Measurements from ENCODE around the gene MSX2.
A peak's percentile ranks its signal among the peaks of the same experiment; 100 is the strongest.

The MSX2 gene

GRCh38 chr5:174724484-174725260 is at the start of gene MSX2:
Gene MSX2 (plus strand): TSS chr5:174724582. CDS start chr5:174724660, 78 bp downstream.
- DNase-seq, result no peak

- no peak for DNase-seq
These were observed 49.3 kb upstream of the MSX2 start for GRCh38 chr5:174675110-174675509.

GRCh38 chr5:174675916-174676315 is 48.5 kb upstream of the MSX2 start:
- DNase-seq, result no peak

GRCh38 chr5:174678107-174678506 is 46.3 kb upstream of the MSX2 start:
- DNase-seq, result no peak

- no peak for DNase-seq
These were observed 43.3 kb upstream of the MSX2 start for GRCh38 chr5:174680901-174681565.

GRCh38 chr5:174687503-174687902 is 36.9 kb upstream of the MSX2 start:
- no peak for DNase-seq

GRCh38 chr5:174688441-174689354 is 35.7 kb upstream of the MSX2 start:
- DNase-seq, result no peak

GRCh38 chr5:174690271-174690670 is 34.1 kb upstream of the MSX2 start:
- DNase-seq, result peak; percentile 5

GRCh38 chr5:174692381-174692780 is 32.0 kb upstream of the MSX2 start:
- DNase-seq, result no peak

GRCh38 chr5:174692982-174693422 is 31.4 kb upstream of the MSX2 start:
- no peak for DNase-seq

- DNase-seq, result peak; percentile 26
These were observed 30.5 kb upstream of the MSX2 start for GRCh38 chr5:174693697-174694385.

GRCh38 chr5:174694611-174695010 is 29.8 kb upstream of the MSX2 start:
- no peak for DNase-seq

GRCh38 chr5:174698156-174698555 is 26.2 kb upstream of the MSX2 start:
- DNase-seq, result no peak

- no peak for DNase-seq
These were observed 25.3 kb upstream of the MSX2 start for GRCh38 chr5:174699131-174699530.

- DNase-seq, result no peak
These were observed 17.3 kb upstream of the MSX2 start for GRCh38 chr5:174706997-174707572.

- DNase-seq, result no peak
These were observed 16.7 kb upstream of the MSX2 start for GRCh38 chr5:174707671-174708070.

GRCh38 chr5:174708476-174709207 is 15.7 kb upstream of the MSX2 start:
- DNase-seq, result no peak

- no peak for DNase-seq
These were observed 9.6 kb upstream of the MSX2 start for GRCh38 chr5:174714751-174715150.

GRCh38 chr5:174715804-174716203 is 8.6 kb upstream of the MSX2 start:
- no peak for DNase-seq

- DNase-seq, result no peak
These were observed 6.4 kb upstream of the MSX2 start for GRCh38 chr5:174717826-174718455.

All from COR-L47 (cell line).